GM19467 (cell line): ENCODE results near the gene FHIP1B.

Source experiments
- ATAC-seq: cut with Tn5 transposase; IDR thresholded peaks from one replicate; pipeline ENCODE4 v1.9.1; 2021; ENCODE audit warnings: mild to moderate bottlenecking, moderate library complexity; ENCODE audit not compliant: unreplicated experiment

FHIP1B gene

DNA sequence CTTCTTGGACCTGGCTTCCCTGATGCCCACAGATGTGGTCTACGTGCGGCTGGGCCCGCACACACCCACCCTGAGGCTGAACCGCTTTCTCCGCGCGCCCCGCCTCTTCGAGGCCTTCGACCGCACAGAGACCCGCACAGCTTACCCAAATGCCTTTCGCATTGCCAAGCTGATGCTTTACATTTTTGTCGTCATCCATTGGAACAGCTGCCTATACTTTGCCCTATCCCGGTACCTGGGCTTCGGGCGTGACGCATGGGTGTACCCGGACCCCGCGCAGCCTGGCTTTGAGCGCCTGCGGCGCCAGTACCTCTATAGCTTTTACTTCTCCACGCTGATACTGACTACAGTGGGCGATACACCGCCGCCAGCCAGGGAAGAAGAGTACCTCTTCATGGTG lies 5.7 kb upstream of the FHIP1B start:
- ATAC-seq = no peak

DNA sequence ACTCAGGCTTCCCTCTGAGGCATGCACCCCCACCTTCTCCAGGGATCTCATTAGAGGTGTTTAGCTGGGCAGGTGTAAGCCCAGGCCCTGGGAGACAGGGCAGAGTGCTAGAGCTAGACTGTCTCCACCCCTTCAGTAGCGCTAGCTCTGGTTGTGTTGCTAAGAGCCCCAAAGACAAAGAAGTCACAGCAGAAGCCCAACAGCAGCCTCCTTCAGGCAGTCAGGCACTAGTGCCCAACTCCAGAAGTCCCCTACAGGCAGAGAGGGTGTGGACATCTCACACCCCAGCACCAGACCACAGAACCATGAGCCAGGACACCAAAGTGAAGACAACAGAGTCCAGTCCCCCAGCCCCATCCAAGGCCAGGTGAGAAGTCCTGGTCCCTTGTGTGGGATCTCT lies 4.5 kb upstream of the FHIP1B start, which contains the start of gene CNGA4:
Gene CNGA4, plus strand, starts transcription at position 188 of the 400 bp plus-strand sequence. Its CDS starts 118 bp downstream, at position 306.
- ATAC-seq = no peak

DNA sequence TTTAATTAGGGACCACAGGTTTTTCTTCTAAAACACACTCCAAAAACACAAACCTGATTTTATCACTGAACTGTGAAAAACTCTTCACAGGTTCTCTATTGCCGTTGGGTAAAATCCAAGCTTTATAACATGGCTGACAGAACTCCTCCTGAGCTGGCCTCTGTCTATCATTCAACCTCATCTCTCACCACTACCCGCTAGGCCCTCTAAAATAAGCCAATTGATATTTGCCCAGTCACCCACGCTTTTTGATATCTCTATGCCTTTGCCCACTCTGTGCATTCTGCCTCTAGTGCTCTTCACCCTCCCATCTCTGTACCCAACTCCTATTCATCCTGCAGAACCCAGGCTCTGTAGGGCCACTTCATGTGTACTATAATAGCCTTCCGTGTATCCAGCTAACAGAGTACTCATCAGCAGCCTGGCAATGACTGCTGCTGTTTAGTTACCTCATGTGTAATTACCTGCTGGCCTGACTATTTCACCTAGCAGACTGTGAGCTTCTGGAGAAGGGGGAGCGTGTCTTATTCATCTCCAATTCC lies 3.4 kb upstream of the FHIP1B start:
- ATAC-seq = no peak

DNA sequence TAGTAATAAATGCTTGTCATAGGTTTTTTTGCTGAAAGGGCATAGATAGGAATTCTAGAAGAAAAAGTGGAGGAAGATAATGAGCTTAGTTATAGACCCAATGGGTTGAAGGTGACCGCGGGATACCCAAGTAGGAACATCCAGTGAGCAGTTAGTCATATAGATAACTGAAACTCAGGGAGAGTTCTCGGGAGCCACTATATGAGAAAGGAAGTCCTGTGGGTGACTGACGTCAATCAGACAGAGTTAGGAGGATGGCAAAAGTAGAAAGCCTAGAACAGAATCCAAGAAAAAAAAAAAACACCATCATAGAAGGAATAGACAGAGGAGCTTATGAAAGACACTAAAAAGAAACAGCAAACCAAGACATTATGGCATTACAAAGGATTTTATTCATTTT lies 2.8 kb upstream of the FHIP1B start:
- no peak for ATAC-seq

DNA sequence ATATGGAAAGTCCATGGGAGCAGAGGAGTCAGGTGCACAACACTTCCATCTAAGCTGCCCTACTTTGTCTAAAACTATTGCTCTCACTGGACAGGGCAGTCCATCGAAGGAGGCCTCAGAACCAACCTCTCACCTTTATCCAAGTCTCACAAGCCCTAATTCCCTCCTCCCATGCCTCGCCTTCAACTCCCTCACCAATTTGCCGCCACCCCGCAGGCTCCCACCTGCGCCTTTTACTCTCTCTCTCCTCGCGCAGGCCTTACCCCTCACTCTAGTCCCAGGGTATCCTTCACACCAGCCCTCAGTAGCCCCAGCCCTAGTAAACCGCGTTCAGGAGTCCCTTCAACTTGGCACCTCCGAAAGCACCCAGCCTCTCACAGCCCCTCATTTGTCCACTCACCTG lies 451 bp downstream of the FHIP1B start:
- no peak for ATAC-seq

DNA sequence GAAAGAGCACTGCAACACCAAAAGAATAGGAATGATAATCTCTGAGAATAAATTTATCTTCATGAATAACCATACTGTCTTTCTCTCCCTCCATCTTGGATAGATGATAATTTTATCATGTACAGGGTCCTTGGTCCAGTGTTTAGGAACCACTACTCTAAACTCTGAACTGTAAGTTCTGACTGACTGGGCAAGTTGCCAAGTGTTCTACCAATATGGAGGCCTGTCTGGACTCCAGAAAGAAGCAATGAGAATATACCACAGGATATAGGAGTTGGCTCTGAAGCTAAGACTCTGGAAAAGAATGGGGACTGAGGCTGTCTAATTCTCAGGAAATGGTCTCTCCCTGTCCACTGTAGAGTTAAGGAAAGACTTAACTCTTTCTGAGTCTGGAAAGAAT lies 1.5 kb downstream of the FHIP1B start:
- no peak for ATAC-seq

GRCh38 chr11:6229911-6230310 lies 4.5 kb downstream of the FHIP1B start:
- ATAC-seq = no peak

DNA sequence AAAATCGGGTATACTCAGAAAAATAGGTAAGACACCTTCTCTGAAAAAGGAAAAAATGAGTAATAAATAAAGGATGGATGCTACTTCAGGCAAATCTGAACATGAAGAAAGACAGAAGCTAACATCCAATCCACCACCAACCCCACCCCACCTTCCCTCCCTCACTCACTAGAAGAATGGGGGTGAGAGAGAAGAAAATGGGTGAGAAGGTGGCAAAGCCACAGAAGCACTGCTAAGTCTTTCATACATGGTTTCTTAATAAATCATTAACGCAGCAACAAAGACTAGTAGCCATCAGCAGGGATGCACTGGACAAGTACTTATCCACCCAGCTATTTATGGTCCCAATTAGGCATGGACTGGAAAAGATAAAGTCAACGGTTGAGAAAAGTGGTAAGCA lies 5.9 kb downstream of the FHIP1B start:
- no peak for ATAC-seq

- ATAC-seq = no peak
Observed at GRCh38 chr11:6225896-6226295, 8.5 kb downstream of the FHIP1B start.

DNA sequence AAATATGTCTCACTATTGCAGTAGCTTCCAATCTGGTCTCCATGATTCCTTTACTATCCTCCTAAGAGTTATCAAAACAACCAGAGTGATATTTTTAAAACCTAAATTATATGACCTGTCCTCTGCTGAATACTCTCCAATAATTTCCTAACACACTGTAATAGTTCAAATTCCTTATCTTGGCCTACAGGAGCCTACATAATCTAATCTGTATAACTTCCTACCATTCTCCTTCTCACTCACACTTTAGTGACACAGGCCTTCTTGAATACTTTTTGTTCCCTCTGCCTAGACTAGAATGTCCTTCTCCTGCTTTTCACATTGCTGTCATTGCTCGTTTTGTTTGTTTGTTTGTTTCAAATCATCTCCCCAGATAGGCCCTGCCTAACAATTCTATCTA lies 9.4 kb downstream of the FHIP1B start:
- ATAC-seq = no peak

DNA sequence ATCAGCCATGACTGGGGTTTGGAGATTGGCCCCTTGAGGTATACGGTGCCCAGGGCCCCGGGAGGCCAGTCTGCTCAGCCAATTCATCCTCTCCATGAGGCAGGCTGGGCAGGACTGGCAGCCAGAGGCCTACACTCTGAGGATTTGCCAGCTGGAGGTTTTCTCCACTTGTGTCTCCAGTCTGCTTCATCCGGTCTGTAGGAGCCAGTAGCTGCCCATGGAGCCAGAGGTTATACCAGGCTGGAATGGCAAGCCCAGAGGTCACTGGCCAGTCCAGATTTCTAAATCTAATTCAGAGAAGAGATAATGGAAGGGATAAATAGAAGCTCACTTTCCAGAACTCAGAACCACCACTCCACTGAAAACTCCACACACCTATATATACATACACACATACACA lies 10.0 kb downstream of the FHIP1B start:
- ATAC-seq = no peak

GRCh38 chr11:6223854-6224253 lies 10.6 kb downstream of the FHIP1B start:
- ATAC-seq = no peak

- ATAC-seq = no peak
Observed at GRCh38 chr11:6219359-6219758, 15.1 kb downstream of the FHIP1B start.

DNA sequence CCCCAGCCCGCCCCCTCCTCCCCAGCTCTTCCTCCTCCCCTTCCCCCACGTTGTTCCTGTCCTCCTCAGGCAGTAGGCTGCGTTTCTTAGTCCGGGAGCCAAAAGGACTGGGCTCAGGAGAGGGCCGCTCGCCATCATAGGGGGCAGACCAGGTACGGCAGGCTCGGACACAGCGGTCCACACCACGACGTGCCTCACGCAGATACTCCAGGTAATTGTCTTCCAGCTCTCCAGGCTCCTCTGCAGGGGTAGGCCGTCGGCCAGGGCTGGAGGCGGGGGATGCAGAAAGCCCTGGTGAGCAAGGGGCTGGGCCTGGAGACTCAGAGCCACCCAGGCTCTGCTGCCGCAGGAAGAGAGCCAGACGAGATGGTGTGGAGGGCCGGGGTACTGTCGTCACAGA lies 16.7 kb downstream of the FHIP1B start:
- ATAC-seq = no peak

DNA sequence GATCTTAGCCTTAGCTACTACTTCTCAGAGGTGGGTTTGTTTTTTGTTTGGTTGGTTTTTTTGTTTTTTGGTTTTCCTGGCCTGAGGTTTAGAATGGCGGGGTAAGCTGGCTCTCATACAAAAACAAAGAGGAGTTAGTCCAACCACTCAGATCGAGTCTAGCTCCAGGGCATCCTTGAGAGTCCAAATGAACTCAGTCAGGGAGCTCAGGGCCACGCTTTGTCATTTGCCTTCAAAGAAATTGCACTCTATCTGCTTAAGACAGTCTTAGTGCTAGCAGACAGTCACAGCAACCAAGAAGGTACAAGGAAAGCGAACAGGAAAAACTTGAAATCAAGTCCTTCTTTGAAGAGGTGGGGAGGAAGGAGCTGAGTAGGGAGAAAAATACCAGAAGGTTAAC lies 17.9 kb downstream of the FHIP1B start:
- no peak for ATAC-seq

DNA sequence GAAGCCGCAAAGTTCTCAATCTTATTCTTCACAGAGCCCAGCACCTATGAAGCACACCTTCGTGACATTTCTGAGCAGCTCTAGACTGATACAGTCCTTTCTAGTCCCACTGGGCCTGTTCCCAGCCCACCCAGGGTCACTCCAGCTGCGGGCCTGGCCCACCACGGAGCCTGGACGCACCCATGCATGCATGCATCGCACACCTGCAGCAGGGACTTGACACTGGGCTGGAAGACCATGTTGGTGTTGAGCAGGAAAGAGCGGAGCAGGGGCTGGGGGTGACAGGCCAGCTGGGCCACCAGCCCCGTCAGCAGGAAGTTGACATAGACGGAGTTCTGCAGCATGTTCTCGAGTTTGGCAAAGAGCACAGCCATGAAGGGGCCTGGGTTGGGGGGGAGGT lies 19.9 kb downstream of the FHIP1B start:
- no peak for ATAC-seq

DNA sequence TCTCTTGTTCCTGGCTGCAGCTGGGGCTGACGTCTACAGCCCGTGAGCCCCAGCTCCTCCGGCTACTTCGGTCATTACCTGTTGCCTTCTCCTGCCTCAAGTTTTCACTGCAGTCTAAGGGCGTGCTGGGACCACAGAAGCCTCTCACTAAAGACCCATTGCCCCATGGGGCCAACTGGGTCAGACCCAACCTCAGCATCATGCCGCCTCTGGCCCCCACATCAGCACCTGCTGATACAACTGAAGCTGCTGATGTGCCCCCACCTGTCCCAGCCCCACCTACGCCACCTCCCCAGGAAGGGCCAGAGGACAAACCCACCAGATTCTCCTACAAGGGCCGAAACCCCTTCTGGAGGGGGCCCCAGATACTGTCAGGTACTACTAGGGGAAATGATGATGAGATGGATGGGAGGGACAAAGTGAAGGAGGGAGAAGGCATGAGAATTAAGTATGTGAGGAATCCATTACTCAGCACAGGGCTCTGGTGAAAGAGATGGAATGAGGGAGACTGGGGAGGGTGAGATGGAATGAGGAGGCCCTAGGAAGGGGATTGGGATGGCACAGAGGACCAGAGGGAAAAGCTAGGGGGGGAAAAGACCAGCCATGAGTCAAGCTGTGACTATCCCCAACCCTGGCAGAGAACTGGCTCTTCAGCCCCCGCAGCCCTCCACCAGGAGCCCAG lies 24.0 kb downstream of the FHIP1B start:
- no peak for ATAC-seq

GRCh38 chr11:6209801-6210200 lies 24.6 kb downstream of the FHIP1B start:
- no peak for ATAC-seq

- ATAC-seq = no peak
Observed at GRCh38 chr11:6206456-6207180, 27.8 kb downstream of the FHIP1B start.

DNA sequence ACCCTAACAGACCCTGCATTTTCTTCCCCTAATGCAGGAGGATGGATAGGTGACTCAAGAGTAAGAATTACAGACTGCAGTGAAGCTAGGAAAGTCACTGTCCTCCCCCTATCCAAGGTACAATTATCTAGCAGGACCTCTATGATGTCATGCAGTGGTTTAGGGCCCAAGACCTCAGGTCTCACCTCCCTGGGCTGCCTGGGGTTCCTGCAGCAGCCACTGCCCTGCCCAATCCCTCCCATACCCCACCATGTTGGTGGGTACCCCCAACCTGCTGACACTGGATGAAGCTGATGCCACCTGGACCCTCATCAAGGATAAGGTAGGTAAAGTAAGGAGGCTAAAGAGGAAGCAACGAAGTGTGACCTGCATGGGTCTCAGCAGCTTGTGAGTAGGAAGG lies 29.1 kb downstream of the FHIP1B start, which contains the start of gene C11orf42:
Gene C11orf42, plus strand, starts transcription at position 192 of the 400 bp plus-strand sequence. Its CDS starts 59 bp downstream, at position 251.
- no peak for ATAC-seq

DNA sequence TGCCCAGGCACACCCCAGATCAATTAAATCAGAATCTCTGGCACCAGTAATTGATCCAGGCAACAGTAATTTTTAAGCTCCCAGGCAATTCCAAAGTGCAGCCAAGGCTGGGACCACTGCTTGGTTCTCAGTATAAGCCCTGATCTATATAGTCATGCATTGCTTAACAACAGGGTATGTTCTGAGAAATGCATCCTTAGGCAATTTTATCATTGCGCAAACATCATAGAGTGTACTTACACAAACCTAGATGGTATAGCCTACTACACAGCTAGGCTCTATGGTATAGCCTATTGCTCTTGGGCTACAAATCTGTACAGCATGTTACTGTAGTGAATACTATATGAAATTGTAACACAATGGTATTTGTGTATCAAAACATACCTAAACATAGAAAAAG lies 29.7 kb downstream of the FHIP1B start:
- ATAC-seq = no peak

DNA sequence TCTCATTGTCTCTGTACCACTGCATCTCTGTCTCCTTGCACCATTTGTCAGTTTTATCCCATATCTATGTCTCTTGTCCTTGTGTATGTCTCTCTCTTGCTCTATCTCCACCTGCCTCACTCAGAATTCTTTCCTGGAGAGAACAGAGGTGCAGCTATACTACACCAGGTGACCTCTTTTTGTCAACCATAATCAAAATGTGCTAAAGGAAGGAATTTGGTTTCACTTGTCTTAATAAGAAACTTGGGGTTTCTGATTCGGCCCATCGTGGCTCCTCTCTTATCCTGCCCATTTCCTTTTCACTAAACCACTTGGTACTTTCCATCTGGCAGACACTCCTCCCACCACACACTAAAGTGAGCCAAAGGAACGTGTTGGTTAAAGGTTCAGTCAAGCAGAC lies 31.1 kb downstream of the FHIP1B start:
- peak; percentile 74 for ATAC-seq
